Epidermal melanocyte (primary cell): ENCODE measurements around the gene MRPL54.

ENCODE experiments used
- DNase-seq: peaks from one replicate; pipeline ENCODE4 v3.0.0; 2011; ENCODE audit warnings: low spot score; ENCODE audit not compliant: insufficient read length

The MRPL54 gene

DNA sequence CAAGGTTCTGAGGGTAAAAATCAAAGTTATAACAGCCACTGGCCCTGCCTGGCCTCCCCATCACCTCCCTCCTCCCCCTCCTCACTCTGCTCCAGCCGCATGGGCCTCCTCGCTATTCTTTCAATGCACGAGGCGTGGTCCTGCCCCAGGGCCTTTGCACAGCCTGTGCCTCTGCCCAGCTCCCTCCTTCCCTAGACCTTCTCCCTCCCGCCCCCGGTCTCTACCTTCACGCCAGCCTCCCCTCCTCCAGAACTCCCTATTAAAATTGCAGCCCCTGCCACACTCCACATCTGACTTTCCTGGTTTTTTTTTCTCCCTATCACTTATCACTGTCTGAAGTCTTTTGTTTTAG is 6.2 kb downstream of the MRPL54 start:
- no peak for DNase-seq

GRCh38 chr19:3769494-3769893 is 7.0 kb downstream of the MRPL54 start:
- no peak for DNase-seq

DNA sequence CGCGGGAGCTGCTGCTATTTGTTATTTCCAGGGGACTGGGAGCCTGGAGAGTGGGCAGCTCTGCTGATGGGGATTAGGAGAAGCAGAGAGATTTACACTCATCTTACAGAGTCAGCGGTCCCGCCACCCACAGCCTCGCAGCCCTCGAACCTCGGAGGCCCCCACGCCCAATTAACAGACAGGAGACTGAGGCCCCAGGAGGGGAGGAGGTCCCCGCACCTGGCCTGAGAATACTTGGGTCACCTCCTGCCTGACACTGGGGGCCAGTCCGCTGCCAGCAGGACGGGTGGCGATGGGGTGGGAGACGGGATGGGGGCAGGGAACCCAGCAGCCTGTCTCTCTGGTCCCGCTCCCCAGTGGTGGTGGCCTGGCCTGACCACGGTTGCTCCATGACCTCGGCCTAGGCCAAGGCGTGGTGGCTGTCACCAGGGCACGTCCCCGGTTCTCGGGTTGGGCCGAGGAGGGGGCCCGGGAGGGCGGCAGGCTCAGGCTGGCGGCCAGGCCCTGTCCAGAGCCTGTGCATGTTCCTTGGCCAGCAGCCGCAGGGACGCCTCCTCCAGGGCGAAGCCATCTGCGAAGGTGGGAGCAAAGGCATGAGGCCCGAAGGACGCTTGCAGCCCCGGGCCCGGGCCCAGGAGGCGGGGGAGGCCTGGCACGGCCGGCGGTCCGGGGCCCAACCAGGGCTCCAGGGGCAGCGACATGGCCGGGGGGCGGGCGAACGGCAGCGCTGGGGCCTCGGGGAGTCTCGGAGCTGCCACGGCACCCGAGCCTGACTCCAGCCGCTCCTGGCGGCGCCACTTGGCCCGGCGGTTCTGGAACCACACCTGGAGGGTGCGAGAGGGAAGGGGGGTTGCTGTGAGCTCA is 7.9 kb downstream of the MRPL54 start:
- DNase-seq, result no peak

DNA sequence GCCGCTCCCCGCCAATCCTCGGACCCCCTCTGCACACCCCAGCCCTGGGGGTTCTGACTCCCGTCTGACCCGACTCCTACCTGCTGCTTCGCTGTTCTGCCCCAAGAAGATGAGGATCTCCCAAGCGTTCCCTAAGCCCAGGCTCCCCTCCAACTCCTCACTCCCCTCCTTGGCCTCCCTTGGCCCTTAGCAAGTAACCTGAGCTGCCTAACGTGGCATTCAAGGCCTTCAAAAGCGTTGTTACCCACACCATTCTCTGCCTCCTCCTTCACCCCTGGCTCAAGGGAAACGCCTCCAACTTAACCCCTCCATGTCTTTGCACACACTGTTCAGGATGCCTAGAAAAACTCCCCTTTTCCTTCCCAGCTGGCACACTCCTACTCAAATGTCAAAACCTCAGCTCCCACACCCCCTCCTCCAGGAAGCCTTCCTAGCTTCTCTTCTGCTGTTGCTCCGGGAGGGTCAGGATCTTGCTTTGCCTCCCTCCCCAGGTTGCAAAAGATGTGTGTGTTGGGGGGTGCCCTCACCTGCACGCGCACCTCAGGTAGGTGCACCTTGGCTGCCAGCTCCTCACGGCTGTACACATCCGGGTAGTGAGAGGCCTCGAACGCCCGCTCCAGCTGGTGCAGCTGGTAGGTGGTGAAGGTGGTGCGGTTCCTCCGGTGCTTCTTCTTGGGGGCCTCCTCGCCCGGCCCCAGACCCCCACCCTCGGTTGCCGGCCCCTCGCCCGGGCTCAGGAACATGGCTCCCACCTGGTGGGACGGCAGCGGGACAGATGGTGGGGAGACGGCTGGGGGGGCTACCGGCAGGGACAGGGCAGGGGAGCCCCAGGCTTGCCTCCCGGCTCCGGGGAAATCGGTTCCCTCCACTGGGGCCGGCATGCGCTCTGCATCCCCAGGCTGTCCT is 8.8 kb downstream of the MRPL54 start:
- DNase-seq, result no peak

- DNase-seq, result no peak
Measured at GRCh38 chr19:3771906-3772455, 9.5 kb downstream of the MRPL54 start, which contains the start of gene RAX2. TSS of gene RAX2 (minus strand) at chr19:3772228. CDS start at chr19:3771742, 486 bp downstream.

DNA sequence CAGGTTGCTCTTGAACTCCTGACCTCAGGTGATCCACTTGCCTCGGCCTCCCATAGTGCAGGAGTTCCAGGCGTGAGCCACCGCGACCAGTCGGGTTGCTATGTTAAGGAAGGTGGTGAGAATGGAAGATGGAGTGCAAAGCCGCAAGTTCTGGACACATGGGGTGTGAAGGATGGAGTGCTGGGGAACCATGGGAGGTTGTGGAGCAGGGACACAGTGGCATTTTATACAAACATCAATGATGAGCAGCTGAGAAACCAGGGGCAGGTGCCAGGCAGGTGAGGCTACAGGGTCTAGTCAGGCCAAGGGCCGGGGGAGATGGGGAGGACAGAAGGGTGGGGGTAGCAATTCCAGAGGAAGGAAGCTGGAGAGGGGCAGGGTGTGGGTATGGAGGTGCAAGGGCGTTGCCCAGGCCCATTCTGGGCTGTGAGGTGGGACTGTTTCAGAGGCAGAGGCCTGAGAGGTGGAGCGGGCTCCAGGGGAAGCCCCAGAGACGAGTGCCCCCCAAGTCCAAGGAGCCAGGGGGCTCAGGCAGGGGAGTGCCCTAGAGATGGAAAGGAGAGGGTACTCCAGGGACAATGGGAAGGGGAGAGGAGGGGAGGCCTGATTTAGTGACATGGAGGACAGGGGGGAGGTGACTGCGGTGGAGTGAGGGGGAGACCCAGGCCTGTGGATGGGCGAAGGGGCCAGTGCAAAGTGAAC is 11.5 kb downstream of the MRPL54 start:
- DNase-seq, result no peak

- no peak for DNase-seq
Measured at GRCh38 chr19:3774621-3775373, 12.3 kb downstream of the MRPL54 start.

GRCh38 chr19:3775374-3775711 is 12.9 kb downstream of the MRPL54 start:
- DNase-seq, result no peak

GRCh38 chr19:3775831-3776230 is 13.3 kb downstream of the MRPL54 start:
- DNase-seq, result no peak

DNA sequence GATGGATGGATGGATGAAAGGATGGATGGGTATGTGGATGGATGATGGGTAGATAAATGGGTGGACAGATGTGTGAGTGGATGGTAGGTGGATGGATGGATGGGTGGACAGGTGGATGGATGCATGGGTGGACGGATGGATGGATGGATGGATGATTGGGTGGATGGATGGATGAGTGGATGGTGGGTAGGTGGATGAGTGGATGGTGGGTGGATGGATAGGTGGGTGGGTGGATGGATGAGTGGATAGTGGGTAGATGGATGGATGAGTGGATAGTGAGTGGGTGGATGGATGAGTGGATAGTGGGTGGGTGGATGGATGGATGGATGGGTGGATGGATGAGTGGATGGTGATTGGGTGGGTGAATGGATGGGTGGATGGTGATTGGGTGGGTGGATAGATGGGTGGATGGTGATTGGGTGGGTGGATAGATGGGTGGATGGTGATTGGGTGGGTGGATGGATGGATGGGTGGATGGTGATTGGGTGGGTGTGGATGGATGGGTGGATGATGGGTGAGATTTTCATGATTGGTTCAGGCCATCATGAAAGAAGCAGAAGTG is 14.1 kb downstream of the MRPL54 start:
- DNase-seq, result no peak

DNA sequence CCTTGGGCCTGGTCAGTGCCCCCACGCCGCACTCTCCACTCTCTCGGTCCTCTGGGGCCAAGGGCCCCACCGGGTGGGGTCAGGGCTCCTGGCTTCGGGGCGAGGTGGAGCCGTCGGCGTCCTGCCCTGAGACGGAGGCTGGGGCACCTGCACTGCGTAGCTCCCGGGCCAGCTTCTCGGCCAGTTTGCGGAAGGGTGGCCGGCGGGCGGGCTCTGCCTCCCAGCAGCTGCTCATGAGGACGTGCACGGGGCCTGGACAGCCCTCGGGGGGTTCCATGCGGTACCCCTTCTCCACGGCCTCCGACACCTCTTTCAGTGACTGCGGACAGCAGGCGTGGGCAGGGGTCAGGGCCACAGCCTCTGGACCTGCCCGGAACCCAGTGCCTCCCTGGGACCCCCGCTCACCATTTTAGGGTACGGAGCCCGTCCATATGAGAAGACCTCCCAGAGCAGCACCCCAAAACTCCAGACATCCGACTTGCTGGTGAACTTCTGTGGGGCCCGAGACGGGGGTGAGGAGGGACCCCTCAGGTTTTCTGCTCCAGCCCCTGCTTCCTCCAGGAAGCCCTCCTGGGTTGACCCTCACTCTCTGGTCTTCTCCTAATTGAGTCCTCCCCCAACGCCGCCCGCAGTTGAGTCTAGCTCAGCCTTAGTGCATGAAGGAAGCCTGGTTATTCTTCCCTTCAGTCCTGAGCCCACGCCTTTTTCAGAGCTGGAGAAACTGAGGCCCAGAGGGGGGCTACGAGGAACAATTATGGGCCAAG is 15.8 kb downstream of the MRPL54 start:
- no peak for DNase-seq

DNA sequence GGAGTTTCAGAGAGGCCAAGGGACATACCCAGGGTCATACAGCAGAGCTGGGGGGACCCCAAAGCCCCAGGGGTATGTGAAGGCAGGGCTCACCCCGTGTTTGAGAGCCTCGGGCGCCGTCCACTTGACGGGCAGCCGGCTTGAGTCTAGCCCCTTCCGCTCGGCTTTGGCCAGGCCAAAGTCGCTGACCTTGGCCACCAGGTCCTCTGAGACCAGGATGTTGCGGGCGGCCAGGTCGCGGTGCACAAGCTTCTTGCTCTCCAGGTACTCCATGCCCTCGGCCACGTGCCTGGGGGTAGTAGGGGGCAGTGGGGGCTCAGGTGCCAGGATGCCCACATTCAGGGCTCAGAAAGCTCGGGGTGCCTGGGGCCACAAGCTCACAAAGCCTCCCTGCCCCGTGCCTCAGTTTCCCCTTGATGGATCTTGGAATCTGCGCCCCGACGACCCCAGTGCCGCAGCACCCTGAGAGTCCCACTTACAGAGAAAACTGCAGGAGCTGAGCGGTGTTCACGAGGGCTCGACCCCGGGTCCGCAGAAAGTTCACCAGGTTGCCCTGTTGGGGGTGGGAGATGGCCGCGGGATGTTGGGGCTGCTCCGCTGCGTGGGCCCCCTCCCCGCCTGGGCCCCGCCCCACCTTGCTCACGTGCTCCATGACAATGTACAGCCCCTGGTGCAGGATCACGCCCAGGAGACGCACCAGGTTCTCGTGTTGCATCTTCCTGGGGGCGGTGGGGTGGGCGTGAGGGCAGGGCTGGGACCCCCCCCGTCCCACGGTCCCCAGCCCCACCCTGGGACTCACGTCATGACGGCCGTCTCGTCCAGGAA is 16.6 kb downstream of the MRPL54 start:
- DNase-seq, result no peak

- DNase-seq, result no peak
Measured at GRCh38 chr19:3780786-3781304, 18.4 kb downstream of the MRPL54 start.

DNA sequence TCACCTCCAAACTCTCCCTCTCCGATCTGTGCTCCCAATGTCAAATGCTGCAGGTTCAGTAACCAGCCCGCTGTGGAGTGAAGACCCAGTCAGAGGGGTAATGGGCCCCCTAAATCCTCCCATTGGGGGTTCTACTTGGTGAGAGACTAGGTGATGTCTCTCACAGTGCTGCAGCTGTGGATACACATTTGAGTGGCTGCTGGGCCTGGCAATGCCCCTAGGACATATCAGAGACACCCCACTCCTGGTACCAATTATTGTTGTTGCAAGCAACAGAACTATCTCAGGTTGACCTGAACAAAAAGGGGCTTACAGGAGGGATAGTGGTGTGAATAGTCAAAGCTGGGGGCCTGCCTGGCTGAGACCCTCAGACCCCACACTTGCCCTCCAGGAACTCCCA is 19.1 kb downstream of the MRPL54 start:
- DNase-seq, result no peak

GRCh38 chr19:3782330-3782729 is 19.8 kb downstream of the MRPL54 start:
- DNase-seq, result no peak

- DNase-seq, result no peak
Measured at GRCh38 chr19:3782903-3783302, 20.4 kb downstream of the MRPL54 start.

DNA sequence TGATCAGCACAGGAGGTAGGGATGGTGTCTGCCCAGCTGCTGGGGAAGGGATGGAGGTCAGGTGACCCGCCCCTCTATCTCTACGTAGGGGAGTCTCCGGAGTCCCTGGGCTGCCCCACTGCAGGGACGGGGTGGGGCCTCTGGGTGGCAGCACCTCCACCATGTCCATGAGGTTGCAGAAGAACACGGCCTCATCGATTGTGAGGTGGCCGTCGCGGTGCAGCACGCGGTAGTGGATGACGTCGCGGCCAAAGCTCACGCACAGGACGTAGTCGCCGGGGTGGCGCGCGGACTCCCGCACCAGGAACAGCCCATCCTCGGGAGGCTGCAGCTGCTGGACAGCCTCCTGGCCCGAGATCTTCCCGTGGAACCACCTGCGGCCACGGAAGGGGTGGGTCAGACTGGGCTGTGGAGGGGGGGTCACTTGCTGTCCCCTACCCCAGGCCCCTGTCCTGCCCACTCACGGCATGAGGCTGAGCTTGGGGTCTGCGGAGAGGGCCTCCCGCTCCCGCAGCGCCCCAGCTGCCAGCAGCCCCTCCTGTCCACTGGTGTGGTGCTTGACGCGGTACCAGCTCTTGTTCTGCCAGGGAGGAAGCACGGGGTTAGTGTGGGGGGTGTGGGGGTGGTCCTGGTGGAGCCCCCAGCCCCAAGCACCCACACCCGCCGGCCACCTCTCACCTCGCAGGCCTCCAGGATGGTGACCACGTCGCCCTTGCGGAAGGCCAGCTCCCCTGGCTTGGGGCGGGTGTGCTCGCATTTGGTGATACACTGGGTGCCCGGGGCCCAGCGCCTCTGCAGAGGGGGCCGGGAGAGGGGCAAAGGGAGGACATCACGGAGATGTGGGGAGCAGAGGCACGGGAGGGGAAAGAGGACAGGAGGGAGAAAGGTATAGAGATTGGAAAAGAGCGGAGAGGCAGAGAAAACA is 21.4 kb downstream of the MRPL54 start:
- no peak for DNase-seq
